RKO (cell line): ENCODE measurements around the gene RBM5.

Experiments used
- DNase-seq: peaks from one replicate; pipeline ENCODE4 v3.0.0-alpha.2; 2016; ENCODE audit warnings: low spot score

Gene RBM5

GRCh38 chr3:50121072-50122032, 32.6 kb downstream of the RBM5 start:
- DNase-seq: peak; percentile 79

- DNase-seq: no peak
Measured at GRCh38 chr3:50122071-50122470, 33.4 kb downstream of the RBM5 start.

DNA sequence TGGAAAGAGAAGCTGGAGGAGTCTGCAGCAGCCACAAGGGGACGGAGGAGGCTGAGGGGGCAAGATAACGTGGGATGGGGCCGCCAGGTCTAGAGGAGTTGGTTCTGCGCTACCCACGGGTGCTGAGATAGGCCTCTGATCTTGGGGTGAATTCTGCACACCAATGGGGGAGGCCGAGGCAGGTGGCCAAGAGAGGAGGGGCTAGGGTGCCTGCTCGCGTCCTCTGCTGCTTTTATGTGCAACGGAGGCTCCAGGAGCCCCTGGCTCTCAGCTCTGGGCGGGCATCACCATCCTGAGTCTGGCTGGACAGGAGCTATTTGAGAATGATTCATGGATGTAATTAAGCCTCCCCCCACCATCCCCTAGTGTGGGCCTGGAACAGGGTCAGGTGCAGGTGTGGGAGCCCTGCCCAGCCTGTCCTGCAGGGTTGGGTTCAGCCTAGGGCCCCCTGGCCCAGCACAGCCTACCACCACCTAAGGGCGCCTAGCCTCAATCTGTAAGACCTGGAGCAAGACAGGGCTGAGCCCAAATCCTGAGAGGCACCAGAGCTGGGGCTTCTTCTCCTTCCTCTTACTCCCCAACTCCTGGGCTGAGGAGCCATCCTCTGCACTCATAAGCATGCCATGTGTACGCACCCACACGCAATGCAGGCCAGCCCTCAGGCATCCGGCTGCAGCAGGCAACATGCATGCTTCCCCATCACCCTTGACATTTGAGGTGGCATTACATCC, 34.1 kb downstream of the RBM5 start:
- DNase-seq: no peak

- DNase-seq: no peak
Measured at GRCh38 chr3:50123394-50124051, 34.8 kb downstream of the RBM5 start.

DNA sequence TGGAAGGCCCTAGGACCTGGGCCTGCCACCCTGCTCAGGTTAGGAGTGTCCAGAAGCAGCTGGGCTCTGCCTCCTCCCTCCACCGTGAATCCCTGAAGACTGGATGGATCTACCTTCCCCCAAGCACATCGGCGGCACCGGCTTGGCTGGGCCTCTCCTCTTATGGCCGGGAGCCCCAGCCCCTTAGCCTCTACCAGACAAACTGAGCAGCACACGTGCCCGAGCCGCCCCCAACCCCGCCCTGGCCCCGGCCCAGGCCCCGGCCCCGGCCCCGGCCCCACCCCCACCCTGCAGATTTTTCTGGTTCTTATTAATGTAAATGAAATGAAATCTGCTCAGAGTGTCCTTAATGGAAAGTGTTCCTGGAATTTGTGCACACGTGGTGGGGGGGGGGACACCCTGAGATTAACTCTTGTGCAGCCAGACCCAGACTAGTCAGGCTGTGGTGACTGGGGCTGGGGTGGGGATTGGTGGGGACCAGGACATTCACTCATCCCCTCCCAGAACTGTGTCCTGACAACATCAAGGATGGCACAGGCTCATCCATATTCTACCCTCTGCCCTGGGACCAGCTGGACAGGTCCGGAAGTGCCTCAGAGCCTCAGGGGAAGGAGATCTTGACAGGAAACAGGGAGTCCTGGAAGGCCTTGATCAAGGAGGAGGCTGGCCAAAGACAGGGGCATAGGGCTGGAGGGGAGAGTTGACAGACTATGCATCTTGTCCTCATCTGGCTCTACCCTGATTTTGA, 35.5 kb downstream of the RBM5 start:
- DNase-seq: no peak

DNA sequence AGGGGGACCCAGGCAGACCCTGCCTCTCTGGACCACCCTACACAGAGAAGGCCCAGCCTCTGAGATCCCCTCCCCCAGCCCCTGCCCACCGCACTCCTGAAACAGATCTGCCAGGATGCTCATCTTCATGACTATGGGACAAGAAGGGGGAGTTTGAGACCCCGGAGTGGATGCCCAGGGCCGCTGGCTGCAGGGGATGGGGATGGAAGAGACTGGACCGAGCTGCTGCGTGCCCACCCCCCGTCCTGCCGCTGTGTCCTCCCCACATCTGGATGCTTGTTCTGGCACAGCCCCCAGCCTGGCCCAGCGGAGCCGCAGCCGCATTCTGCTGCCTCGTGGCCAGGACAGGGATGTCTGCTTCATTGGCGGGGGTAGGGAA, 36.1 kb downstream of the RBM5 start:
- DNase-seq: no peak

DNA sequence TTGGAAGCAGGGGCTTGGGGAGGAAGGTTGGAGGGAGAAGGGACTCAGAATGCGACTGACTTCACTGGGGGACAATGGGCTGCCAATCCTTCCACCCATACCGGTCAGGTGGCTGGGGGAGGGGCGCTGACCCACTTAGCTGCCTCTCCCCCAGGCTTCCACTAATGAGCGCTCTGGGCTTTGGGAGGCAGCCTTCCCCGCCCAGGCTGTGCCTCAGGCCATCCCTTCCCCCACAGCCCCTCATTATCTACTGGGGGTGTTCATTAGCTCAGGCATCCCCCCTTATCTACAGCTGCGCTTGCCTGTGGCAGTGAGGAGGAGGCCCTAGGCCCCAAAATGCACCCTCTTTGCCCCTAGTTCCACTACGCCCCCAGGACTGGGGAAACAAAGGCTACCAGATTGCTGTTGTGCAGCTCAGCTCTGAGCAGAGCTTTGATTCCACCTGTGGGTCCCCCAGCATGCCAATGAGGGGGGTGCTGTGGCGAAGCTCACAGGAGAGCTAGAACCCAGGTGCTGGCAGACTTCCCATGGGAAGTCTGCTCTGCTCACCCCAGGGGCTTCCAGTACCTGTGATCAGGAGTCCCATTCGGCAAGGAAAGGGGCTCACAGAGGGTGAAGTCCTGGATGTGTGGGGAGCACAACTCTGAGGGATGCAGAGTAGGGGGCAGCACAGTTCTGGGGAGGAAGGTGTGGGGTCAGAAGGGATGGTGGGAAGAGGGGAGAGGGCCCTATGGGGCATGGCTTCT, 37.0 kb downstream of the RBM5 start:
- DNase-seq: no peak

DNA sequence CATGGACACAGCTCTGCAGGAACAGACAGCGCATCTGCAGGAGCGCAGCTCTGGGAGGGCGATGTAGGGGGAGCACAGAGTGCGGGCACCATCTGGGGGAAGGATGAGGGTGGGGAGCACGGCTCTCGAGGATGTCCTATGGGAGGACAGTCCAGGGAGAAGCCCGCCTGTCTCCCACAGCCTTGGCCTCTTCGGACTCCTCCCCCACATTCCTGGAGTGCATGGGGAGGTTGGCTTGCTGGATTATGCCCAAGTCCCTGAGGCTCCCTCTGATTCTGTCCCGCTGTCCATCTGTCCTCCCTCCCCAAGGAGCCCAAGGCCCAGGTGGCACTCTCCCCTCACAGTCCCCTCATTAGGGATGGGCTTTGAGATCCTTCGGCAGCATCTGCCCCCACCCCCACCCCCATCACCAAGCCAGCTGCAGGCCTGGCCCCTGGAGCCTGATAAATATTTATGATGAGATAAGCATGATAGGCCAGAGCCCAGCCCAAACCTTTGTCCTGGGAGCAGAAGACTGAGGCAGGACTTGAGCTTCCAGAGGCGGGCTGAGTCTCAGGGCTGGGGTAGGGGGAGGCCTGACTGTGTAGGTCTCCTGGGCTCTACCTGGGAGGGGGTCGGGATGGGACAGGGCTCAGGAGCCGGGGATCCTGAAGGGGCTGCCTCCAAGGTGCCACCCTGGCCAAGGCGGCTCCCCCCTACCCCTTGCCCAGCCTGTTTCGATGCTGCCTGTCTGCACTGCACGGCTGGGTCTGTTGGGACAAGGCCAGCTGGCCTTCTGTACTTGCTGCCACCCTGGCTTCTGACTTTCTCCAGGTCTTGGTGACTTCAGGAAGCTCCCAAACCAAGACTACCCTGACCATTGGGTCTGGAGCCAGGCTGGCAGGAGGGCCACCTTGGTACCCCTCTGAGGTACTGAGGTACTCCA, 37.8 kb downstream of the RBM5 start:
- DNase-seq: no peak

DNA sequence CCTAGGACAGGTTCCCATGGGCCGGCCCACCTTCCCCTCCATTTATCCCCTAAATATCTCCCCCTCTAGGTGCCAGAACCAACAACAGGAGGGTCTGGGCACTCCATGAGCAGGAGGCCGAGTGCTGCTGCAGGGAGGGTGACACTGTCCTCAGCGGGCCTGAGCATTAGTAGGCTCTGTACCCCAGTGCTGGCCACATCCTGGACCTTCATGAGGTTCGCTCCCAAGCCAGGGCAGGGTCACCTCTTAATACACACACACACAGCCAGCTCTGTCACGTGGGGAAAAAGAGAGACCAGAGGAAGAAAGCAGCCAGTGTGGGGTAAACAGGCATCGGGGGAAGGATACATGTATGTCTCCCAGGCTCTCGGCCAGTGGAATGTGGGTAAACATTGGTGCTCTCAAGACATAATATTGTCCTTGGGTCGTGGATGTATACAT, 38.6 kb downstream of the RBM5 start:
- DNase-seq: no peak

DNA sequence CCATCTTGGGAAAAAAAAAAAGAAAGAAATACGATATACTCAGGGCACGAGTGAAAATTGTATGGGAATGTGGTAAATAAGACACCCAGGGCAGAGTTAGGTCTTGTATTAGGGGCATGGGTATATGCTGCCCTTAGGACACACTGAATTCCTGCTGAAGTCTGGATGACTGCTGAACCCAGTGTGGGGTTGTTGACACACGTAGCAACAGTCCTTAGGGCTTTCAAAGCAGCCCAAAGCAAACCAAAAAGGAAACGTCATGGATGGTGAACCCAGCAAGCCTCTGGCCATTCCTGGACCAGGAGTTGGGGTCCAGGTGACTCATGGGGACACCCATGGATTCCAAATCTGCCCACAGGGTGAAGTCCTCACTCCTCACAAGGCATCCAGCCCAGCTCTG, 39.3 kb downstream of the RBM5 start:
- DNase-seq: no peak

GRCh38 chr3:50130436-50130835, 41.7 kb downstream of the RBM5 start:
- no peak for DNase-seq

DNA sequence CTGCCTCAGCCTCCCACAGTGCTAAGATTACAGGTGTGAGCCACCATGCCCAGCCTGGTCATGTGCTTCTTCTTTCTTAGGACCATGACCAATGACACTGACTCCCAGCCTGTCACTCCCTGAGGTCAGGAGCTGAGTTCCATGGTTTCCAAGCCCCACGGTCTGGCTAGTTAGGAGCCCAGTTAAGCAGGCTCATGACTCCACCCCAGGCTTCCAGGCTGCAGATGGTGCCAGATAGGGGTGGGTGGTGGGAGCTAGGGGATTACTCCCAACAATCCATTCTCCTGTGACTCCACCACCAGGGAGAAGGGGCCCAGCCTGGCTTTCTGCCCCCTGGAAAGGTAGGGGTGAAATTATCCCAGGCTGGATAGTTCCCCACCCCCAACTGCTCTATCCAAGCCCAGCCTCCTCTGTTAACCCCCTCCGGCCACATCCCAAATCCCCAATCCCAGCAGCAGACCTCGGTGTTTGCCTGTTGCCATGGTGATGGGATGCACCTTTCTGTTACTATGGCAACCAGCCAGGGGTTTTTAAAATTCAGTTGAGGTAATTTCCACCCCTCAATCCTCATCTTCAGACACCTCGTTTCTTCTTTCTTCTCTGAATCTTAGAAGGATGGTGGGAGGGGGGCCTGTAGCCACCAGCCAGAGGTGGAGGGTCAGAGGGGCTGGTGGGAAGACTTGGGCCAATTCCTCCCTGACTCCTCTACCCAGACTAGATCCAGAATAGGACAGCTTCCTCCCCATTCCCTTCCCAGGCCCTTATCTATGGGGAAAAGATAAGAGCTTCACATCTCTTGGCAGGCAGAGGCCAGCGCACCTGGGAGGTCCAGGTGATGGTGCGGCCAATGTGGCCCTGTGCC, 43.9 kb downstream of the RBM5 start:
- no peak for DNase-seq

- DNase-seq: no peak
Measured at GRCh38 chr3:50133283-50133615, 44.5 kb downstream of the RBM5 start.

DNA sequence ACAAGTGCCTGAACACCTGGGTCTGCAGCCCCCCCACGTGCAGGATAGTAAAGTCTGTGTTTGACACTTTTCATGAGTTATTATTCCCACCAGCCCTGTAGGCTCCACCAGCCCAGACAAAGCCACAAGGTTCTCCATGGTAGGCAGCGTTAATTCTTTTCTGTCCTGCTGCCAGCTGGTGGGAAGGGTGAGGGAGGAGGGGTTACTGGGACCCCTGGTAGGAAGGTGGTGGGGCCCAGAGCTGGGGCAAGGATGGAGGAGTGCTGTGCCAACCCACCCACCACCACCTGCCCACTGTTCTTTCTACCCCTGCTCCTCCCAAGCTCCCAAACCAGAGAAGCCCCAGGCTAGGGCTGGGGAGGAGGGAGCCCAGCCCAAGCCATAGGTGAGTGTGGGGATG, 45.6 kb downstream of the RBM5 start:
- DNase-seq: no peak

DNA sequence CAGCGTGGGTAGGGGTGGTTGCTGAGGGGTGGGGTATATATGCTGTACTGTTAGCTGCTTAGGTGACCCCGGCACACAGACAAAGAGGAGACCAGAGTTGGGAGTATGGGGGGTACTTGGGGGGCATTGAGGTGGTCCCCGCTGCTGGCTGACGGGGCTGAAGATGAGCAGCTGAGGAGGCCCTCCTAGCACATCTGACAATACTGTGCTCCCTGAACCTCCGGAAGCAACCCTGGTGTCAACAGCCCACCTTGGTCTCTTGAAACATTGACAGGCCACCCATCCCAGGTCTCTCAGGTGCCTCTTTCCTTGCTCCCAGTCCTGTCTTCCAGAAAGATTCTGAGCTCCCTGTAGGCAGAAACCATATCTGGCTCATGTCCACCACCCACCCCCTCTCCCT, 47.2 kb downstream of the RBM5 start:
- no peak for DNase-seq

DNA sequence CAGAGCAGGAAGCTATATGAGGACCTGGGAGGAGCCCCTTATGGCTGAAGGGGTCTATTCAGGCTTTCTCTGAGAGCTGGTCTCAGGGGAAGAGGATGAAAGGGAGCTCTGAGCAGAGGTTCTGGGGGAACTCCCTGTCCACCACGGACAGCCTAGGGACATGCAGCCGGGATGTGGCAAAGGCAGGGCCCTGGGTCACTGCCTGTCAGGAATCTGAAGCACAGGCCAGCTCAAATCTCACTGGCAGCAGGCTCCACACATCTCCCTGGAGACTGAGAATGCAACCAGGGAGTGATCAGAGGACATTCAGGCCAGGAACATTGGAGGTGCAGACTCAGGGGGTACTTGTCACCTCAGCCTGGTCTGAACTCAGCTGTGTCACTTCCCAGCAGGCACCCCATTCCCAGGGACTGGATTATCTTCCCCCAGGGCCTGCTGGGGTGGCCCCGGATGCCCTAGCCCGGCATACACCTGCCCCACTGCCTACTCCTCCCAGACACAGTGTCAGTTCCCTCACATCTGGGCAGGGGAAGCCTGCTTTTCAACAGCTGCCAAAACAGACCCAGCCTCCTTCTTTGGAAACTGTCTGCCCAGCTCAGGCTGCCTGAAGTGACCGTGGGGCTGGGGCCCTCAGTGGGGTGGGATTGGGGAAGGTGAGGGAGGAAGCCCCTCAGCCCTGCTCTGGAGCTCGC, 48.1 kb downstream of the RBM5 start:
- DNase-seq: no peak

- no peak for DNase-seq
Measured at GRCh38 chr3:50137531-50137930, 48.8 kb downstream of the RBM5 start.

DNA sequence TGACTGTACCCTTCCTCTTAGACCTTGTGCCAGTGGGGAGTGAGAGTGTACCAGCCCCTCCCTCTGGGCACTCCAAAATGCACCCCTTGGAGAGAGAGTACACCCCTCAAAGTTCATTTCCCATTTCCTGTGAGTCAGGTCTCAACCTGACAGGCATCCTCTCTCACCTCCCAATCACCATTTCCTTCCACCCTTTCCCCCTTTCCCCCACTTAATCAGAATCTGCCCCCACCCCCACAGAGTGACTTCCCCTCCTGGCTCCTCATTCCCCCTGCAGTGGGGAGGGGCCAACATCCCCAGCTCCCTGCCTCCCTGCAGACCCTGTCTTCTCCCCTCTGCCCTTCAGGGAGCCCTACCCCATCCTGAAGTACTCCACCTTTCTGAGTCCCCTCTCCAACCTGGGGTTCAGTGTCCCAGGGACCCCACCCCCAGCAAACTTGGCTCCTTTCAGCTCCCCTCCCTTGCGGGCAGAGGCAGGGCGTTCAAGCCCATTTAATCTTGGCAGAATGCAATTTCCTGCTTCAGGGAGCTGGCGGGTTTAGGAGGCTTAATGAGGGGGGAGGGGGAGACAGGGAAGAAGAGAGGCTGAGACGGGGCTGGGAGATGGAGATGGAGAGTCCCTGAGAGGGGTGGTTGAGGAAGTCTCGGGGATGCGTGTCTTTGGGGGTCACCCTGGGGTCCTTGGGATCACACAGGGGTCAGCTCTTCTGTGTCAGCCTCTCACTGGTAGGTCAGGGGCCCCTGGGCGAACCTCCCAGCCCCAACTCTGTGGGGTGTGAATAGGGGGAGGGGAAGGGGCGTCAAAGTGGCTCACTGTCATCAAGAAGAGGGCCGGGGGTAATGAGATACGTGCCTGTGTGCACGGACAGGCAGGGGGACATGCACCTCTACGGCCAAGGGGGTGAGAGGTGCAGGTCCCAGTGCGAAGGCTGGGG, 49.8 kb downstream of the RBM5 start:
- no peak for DNase-seq
